Upper lobe of left lung (tissue), 6 donors: ENCODE results near the gene ABL1. TPM values are rescaled to one million over a fixed set of nuclear protein-coding genes. Genes with fewer than 3 reads are reported as not detected.

Experiments
- ATAC-seq, 2 donors: fragments of 200-7000 bp; cut with Tn5 transposase; one replicate each; pipeline ENCODE4 v1.9.1; 2022; ENCODE audit warnings: mild to moderate bottlenecking in 2 of 2, moderate library complexity in 2 of 2; ENCODE audit not compliant: low FRiP score in 2 of 2
- DNase-seq, 2 donors: peaks; one replicate each; pipeline ENCODE4 v3.0.0-alpha.2; 2019 to 2020
- H3K27ac ChIP-seq, 4 donors: fragments of 200-600 bp; sonication (generic); one replicate each; pipeline ENCODE4 v1.5.1; 2016 to 2019
- H3K27me3 ChIP-seq, 4 donors: fragments of 200-600 bp; sonication (generic); one replicate each; pipeline ENCODE4 v1.5.1; 2017 to 2019
- H3K36me3 ChIP-seq, 4 donors: fragments of 200-600 bp; sonication (generic); one replicate each; pipeline ENCODE4 v1.5.1; 2016 to 2019
- H3K4me1 ChIP-seq, 4 donors: fragments of 200-600 bp; sonication (generic); one replicate each; pipeline ENCODE4 v1.5.1; 2018 to 2019
- H3K4me3 ChIP-seq, 4 donors: fragments of 200-600 bp; sonication (generic); one replicate each; pipeline ENCODE4 v1.5.1; 2017 to 2019; ENCODE audit warnings: mild to moderate bottlenecking in 2 of 4, moderate library complexity in 1 of 4
- H3K9me3 ChIP-seq, 4 donors: fragments of 200-600 bp; sonication (generic); one replicate each; pipeline ENCODE4 v1.5.1; 2018 to 2019
- EP300 ChIP-seq, 4 donors: sonication (generic); formaldehyde crosslinking; IDR thresholded peaks; one replicate each; pipeline ENCODE4 v1.5.1; 2017; ENCODE audit warnings: antibody characterized with exemption in 4 of 4, control low read depth in 2 of 4
- POLR2A ChIP-seq, 4 donors: fragments of 450-650 bp; IDR thresholded peaks; one replicate each; pipeline ENCODE4 v1.5.1; 2016 to 2017; ENCODE audit warnings: antibody characterized with exemption in 4 of 4, mild to moderate bottlenecking in 2 of 4
- POLR2AphosphoS5 ChIP-seq, 2 donors: sonication (generic); formaldehyde crosslinking; IDR thresholded peaks; one replicate each; pipeline ENCODE4 v1.5.1; 2017; ENCODE audit warnings: antibody characterized with exemption in 2 of 2
- WGBS, 2 donors: methylation state at CpG; one replicate each; pipeline ENCODE4 v1.1.5; 2017 to 2018; 5-methylcytosine and 5-hydroxymethylcytosine counted together
- total RNA-seq, 6 donors: library from RNA; depleted of rRNA in 4 of 6; stranded (reverse); fragments of >200 nt in 4 of 6; gene quantifications; one replicate each; pipeline versions ENCODE4 v1.1.0 to v1.2.1, GENCODE V29; 2016 to 2021
- TF ChIP-seq, protein P1 (sequence below), 6 experiments: fragments of 450-650 bp in 4 of 6; fragments of 200-600 bp in 2 of 6; sonication (generic) in 2 of 6; IDR thresholded peaks; one replicate each; pipeline ENCODE4 v1.5.1; 2016 to 2019; ENCODE audit warnings: antibody characterized with exemption in 6 of 6
- donor health status: DM: no; HTN: no; CAD: no; lungs with moderate emphysema.
- donor health status: DM: no; HTN: yes; CAD: no; lungs with severe emphysema.

Gene ABL1
- total RNA-seq, 6 donors from 2014 or later: 39.8 to 56.5 (median 47.0) TPM

DNA sequence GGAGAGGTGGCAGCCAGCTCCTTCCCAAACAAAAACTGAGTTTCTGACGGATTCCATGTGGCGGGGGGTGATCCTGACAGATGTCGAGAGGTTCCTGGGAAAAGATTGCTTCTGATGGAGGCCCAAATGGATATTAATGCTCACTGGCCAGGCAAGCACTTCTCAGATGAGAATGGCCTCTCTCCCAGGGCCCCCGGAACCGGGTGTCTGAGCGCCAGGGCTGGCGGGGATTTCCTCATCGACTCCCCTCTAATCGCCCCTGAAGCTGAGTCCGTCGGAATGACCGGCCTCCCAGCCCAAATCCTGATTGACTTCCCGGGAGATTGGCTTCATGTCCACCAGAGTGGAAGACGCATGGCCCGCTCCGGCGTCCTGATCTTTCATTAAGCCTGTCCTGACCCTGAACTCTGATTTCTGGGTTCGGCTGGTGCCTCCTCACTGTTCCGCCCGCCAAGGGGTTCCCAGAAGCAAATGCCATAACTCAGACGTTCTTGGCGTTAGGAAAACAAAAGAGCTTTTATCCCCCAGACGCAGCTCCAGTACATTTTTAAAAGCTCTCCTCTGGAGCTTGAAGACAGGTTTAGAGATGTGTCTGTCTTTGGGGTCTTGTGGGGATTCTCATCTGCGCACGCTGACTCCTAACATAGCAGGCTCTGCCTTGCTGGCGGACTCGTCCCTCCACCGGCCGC is 86.4 kb downstream of the ABL1 start:
- ATAC-seq (no peak), DNase-seq (peak in 1 of 2 donors; percentile 48)
- Histone ChIP-seq H3K27ac (no peak overlapping the region), H3K27me3 (no peaks in the 10 kb centered on the region), H3K9me3 (no peaks in the 10 kb centered on the region), H3K4me3 (no peak overlapping the region), H3K36me3 (no peaks in the 10 kb centered on the region), H3K4me1 (no peaks in the 10 kb centered on the region)
- TF ChIP-seq EP300 (IDR thresholded peaks at IDR 0.05) (no peak), POLR2AphosphoS5 (IDR thresholded peaks at IDR 0.05) (no peak), POLR2A (IDR thresholded peaks at IDR 0.05) (no peak)
- TF ChIP-seq, protein P1, sequence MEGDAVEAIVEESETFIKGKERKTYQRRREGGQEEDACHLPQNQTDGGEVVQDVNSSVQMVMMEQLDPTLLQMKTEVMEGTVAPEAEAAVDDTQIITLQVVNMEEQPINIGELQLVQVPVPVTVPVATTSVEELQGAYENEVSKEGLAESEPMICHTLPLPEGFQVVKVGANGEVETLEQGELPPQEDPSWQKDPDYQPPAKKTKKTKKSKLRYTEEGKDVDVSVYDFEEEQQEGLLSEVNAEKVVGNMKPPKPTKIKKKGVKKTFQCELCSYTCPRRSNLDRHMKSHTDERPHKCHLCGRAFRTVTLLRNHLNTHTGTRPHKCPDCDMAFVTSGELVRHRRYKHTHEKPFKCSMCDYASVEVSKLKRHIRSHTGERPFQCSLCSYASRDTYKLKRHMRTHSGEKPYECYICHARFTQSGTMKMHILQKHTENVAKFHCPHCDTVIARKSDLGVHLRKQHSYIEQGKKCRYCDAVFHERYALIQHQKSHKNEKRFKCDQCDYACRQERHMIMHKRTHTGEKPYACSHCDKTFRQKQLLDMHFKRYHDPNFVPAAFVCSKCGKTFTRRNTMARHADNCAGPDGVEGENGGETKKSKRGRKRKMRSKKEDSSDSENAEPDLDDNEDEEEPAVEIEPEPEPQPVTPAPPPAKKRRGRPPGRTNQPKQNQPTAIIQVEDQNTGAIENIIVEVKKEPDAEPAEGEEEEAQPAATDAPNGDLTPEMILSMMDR (IDR thresholded peaks at IDR 0.05): no peak
- WGBS, 2 donors: 50 to 66% methylated on average over 19 to 29 of the region's 29 CpGs

DNA sequence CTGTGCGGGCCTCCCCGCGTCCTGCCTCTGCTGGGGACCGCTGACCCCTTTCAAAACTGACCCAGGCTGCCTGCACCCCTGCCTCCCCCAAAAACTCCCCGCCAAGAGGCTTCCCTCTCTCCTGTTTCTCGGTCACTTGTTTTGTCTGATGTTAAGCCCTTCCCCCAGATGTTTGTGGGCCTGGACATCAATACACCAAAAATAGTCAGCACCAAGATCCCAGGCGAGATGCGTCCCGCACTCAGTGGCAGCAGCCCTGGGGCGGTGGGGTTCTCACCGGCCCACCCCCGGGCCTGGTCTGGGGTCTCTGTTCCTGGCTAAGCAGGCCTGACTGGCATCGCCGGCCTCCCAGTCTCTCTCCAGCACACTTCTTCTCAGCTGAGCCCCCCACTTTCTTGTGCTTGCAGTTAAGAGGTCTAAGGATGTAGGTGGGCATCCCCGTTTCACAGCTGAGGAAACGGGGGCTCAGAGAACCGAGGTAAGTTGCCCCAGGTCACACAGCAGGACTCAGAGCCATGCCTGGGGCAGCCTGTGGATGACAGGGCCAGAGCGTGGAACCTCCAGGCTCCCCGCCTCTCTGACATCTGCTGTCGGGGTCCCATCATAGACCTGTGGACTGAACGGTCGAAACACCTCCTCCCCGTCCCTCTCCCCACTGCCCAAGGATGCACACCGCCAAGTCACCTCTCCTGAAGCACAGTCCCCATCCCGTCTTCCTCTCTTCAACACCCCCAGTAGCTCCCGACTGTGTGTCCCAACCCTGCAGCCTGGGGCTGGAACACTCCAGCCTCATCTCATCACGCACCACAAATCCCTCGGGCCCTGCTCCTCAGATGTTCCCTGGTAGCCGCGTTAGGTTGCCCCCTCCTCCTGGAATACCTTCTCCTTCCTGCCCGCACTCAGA is 87.2 kb downstream of the ABL1 start:
- ATAC-seq (no peak), DNase-seq (peak in 1 of 2 donors; percentile 71)
- H3K4me1 ChIP-seq: no peaks in the 10 kb centered on the region
- no peak for TF ChIP-seq POLR2A (IDR thresholded peaks at IDR 0.05)
- TF ChIP-seq, protein P1 (IDR thresholded peaks at IDR 0.05): no peak
- TF ChIP-seq EP300 (IDR thresholded peaks at IDR 0.05): no peak
- no peak for TF ChIP-seq POLR2AphosphoS5 (IDR thresholded peaks at IDR 0.05)
- no peaks in the 10 kb centered on the region for H3K36me3 ChIP-seq
- WGBS, 2 donors: 67 to 74% methylated on average over 25 to 28 of the region's 31 CpGs
- no peak overlapping the region for H3K4me3 ChIP-seq
- H3K27me3 ChIP-seq: no peaks in the 10 kb centered on the region
- no peak overlapping the region for H3K27ac ChIP-seq
- no peaks in the 10 kb centered on the region for H3K9me3 ChIP-seq

DNA sequence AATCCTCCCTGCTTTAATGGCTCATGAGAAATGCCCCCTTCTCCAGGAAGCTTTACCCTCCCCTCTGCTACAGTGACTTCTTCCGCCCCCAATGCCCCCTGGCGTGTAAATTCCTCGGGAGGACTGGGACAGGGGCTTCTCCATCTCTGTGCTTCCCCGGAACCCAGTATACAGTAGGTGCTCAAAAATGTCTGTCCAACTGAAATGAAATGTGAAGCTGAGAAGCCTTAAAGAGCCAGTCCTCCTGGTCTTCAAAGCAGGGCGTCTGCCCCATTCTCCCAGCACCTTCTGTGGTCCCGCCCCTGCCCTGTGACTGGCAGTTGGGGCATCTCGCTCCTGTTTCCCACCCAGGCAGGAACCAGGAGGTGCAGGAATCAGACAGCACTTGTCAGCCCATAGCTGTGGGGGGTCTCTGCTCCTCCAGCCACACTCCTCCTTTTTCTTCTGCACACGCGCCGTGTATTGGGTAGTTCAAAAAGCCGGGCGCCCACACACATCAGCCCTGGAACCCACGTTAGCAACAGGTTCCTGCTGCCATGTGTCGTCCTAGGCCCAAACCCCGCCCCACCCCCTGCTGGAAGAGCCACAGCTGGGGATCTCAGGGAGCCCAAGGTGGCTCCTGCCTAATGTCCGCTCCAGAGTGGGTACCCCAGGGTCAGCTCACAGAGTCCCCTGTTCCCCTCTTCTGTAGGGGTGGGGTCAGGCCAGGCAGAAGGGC is 88.0 kb downstream of the ABL1 start:
- no peak for ATAC-seq
- WGBS, 2 donors: 65 to 70% methylated on average over 15 to 16 of the region's 16 CpGs
- H3K27me3 ChIP-seq: no peaks in the 10 kb centered on the region

DNA sequence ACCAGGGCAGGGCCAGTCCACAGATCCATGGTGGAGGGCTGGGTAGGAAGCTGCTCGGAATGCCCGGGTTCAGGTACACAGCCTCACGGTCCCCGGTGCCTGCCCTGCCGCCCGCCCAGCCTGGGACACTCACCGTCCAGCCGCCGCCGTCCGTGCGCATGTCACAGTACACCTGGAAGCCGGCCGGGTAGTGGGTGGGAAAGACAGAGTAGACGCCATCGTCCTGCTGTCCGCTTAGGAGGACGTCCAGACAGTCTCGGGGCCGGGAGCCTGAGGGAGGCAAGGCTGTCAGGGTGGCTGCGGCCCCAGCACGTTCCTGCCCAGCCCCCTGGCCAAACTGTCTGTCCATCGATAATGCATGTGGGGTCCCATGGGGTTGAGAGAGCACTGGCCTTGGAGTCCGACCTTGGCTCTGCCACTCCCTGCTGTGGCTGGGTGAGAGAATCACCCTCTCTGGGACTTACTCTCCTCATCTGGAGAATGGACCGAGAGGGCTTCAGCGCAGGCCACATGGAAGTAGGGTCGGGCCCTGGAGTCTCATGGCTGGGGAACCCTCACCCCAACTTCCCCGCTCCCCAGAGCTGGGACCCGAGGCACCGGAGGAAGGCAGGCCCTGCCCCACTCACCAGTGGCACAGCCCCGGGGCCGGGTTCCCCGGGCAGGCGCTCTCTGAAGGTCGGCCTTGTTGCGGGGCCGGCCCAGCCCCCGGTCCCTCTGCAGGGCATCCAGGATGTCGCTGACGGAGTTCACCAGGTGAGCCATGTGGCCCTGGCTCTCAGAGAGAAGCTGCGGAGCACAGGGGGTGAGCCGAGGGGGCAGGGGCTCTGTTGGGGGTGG is 88.8 kb downstream of the ABL1 start:
- 78% methylated on average over 25 of the region's 42 CpGs; no CpG with 5 or more reads in 1 of the 2 donors for WGBS, 2 donors
- TF ChIP-seq POLR2AphosphoS5 (IDR thresholded peaks at IDR 0.05): no peak
- TF ChIP-seq, protein P1 (IDR thresholded peaks at IDR 0.05): no peak
- H3K27me3 ChIP-seq: no peaks in the 10 kb centered on the region
- no peaks in the 10 kb centered on the region for H3K4me1 ChIP-seq
- ATAC-seq: no peak
- no peaks in the 10 kb centered on the region for H3K9me3 ChIP-seq
- no peaks in the 10 kb centered on the region for H3K36me3 ChIP-seq
- H3K4me3 ChIP-seq: no peak overlapping the region
- DNase-seq: peak in 1 of 2 donors; percentile 82
- no peak overlapping the region for H3K27ac ChIP-seq

More for the DNA sequence above, 88.0 kb downstream of the ABL1 start:
- Histone ChIP-seq H3K4me3 (no peak overlapping the region), H3K27ac (no peak overlapping the region), H3K9me3 (no peaks in the 10 kb centered on the region), H3K36me3 (no peaks in the 10 kb centered on the region), H3K4me1 (no peaks in the 10 kb centered on the region)
- TF ChIP-seq EP300 (IDR thresholded peaks at IDR 0.05) (no peak), POLR2AphosphoS5 (IDR thresholded peaks at IDR 0.05) (no peak), POLR2A (IDR thresholded peaks at IDR 0.05) (no peak)
- TF ChIP-seq, protein P1 (IDR thresholded peaks at IDR 0.05): no peak
- peak in 1 of 2 donors; percentile 20 for DNase-seq
